Ovary (tissue), 9 donors: ENCODE measurements around the gene CLNK. TPM values are rescaled to one million over a fixed set of nuclear protein-coding genes. Genes with fewer than 3 reads are reported as not detected.

Source experiments
- DNase-seq, 5 donors: peaks; one replicate each; pipeline ENCODE4 v3.0.0-alpha.2; 2019 to 2020
- H3K27ac ChIP-seq, 2 donors: fragments of 200-600 bp; one replicate each; pipeline versions ENCODE4 v1.5.1 to v1.8.0; 2019 to 2022
- H3K27me3 ChIP-seq: fragments of 200-600 bp; one replicate; pipeline ENCODE4 v1.8.0; 2022
- H3K36me3 ChIP-seq: fragments of 200-600 bp; sonication (generic); one replicate; pipeline ENCODE4 v1.5.1; 2019
- H3K4me1 ChIP-seq: one replicate; pipeline ENCODE4 v1.8.1; 2013; ENCODE audit warnings: mild to moderate bottlenecking, moderate library complexity; ENCODE audit not compliant: insufficient read depth
- H3K4me3 ChIP-seq: fragments of 200-600 bp; sonication (generic); one replicate; pipeline ENCODE4 v1.5.1; 2017
- H3K9me3 ChIP-seq, 2 donors: fragments of 200-600 bp in 1 of 2; sonication (generic) in 1 of 2; one replicate each; pipeline versions ENCODE4 v1.5.1 to v1.8.1; 2013 to 2019; ENCODE audit warnings: mild to moderate bottlenecking in 1 of 2, moderate library complexity in 1 of 2
- CTCF ChIP-seq, 3 donors: fragments of 450-650 bp in 2 of 3; fragments of 200-600 bp in 1 of 3; IDR thresholded peaks; one replicate each; pipeline versions ENCODE4 v1.5.1 to v1.8.0; 2016 to 2022; ENCODE audit warnings: antibody characterized with exemption in 3 of 3, mild to moderate bottlenecking in 1 of 3
- EP300 ChIP-seq: sonication (generic); formaldehyde crosslinking; IDR thresholded peaks from one replicate; pipeline ENCODE4 v1.6.1; 2017; ENCODE audit warnings: antibody characterized with exemption
- POLR2A ChIP-seq: fragments of 450-650 bp; IDR thresholded peaks from one replicate; pipeline ENCODE4 v1.6.1; 2017; ENCODE audit warnings: antibody characterized with exemption, mild to moderate bottlenecking, moderate library complexity
- WGBS, 3 donors: extraction: QIAGEN DNeasy Blood & Tissue Kit in 1 of 3; methylation state at CpG; one replicate each; pipeline versions ENCODE4 v1.1.5 to v1.1.7; 2013 to 2017; 5-methylcytosine and 5-hydroxymethylcytosine counted together
- intact Hi-C, 4 donors: fragments of 100-400 bp; cut with DNase I; formaldehyde crosslinking; loops; one replicate each; pipeline versions ENCODE4 v1.11.0 to v1.15.1; 2022 to 2023
- polyA plus RNA-seq, 2 donors: library from polyadenylated mRNA; stranded (reverse); fragments of 200-250 nt in 1 of 2; fragments of 350-450 nt in 1 of 2; fragmentation: Illumina TruSeq in 1 of 2; extraction: RNeasy Lipid Tissue Mini Kit (QIAGEN cat#74804) in 1 of 2; gene quantifications; one replicate each; pipeline ENCODE4 v1.2.3, GENCODE V29; 2013 to 2014
- total RNA-seq, 7 donors: library from RNA; depleted of rRNA in 2 of 7; stranded (reverse); fragments of >200 nt in 2 of 7; fragmentation: NEBNext Ultra II Directional in 3 of 7; extraction: Animal tissue kit (Norgen Biotek cat#: 25700) in 3 of 7; gene quantifications; one replicate each; pipeline versions ENCODE4 v1.1.0 to v1.2.4, GENCODE V29; 2016 to 2023
- donor health status: DM: no; HTN: no; CAD: no; lungs with moderate emphysema.
- donor health status: DM: no; HTN: no; CAD: no.
- donor health status: Bipolar disorder and iron deficiency.
- donor health status: DM: yes; HTN: yes; CAD: no.
- donor health status: DM: no; HTN: no; CAD: no.
- donor health status: DM: yes; HTN: yes; CAD: no.

Gene CLNK
- total and polyA plus RNA-seq, 9 donors = 0.10 to 0.23 (median 0.22) TPM; not detected in 6

GRCh38 chr4:10716163-10716562, 31.6 kb upstream of the CLNK start:
- TF ChIP-seq CTCF (IDR thresholded peaks at IDR 0.05) (no peak), EP300 (no peak), POLR2A (no peak)
- no peak overlapping the region for H3K27ac ChIP-seq
- no peaks in the 10 kb centered on the region for H3K27me3 ChIP-seq
- intact Hi-C loops = loop anchor here in 1 of 4 donors (10.0 kb wide), 1 partner anchor 131 kb away; no protein-coding TSS in a partner anchor
- WGBS, 3 donors = 67 to 90% (median 81%) methylated on average over 2 of the region's 2 CpGs
- no peak for DNase-seq
- H3K4me1 ChIP-seq = no peaks in the 10 kb centered on the region
- no peaks in the 10 kb centered on the region for H3K9me3 ChIP-seq
- no peaks in the 10 kb centered on the region for H3K36me3 ChIP-seq
- H3K4me3 ChIP-seq = no peak overlapping the region

GRCh38 chr4:10715696-10716095, 31.1 kb upstream of the CLNK start:
- H3K27ac ChIP-seq = no peak overlapping the region
- TF ChIP-seq POLR2A (no peak), EP300 (no peak), CTCF (IDR thresholded peaks at IDR 0.05) (no peak)

GRCh38 chr4:10715135-10715534, 30.6 kb upstream of the CLNK start:
- 57 to 68% (median 64%) methylated on average over 4 of the region's 4 CpGs for WGBS, 3 donors
- no peaks in the 10 kb centered on the region for H3K27me3 ChIP-seq
- no peak overlapping the region for H3K4me3 ChIP-seq

More at GRCh38 chr4:10715696-10716095, 31.1 kb upstream of the CLNK start:
- no peaks in the 10 kb centered on the region for H3K36me3 ChIP-seq
- intact Hi-C loops = loop anchor here in 1 of 4 donors (10.0 kb wide), 1 partner anchor 131 kb away; no protein-coding TSS in a partner anchor
- WGBS, 3 donors = 19 to 26% (median 20%) methylated on average over 5 of the region's 5 CpGs
- no peaks in the 10 kb centered on the region for H3K27me3 ChIP-seq
- DNase-seq = no peak
- no peaks in the 10 kb centered on the region for H3K9me3 ChIP-seq
- H3K4me1 ChIP-seq = no peaks in the 10 kb centered on the region
- no peak overlapping the region for H3K4me3 ChIP-seq

GRCh38 chr4:10713591-10713990, 29.0 kb upstream of the CLNK start:
- intact Hi-C loops = loop anchor here in 1 of 4 donors (10.0 kb wide), 1 partner anchor 129 kb away; no protein-coding TSS in a partner anchor
- H3K4me3 ChIP-seq = no peak overlapping the region
- H3K27me3 ChIP-seq = no peaks in the 10 kb centered on the region
- H3K36me3 ChIP-seq = no peaks in the 10 kb centered on the region
- no peaks in the 10 kb centered on the region for H3K9me3 ChIP-seq
- no peak for DNase-seq
- H3K27ac ChIP-seq = no peak overlapping the region
- TF ChIP-seq CTCF (IDR thresholded peaks at IDR 0.05) (no peak), POLR2A (no peak), EP300 (no peak)
- H3K4me1 ChIP-seq = no peaks in the 10 kb centered on the region
- 89 to 95% (median 93%) methylated on average over 3 of the region's 3 CpGs for WGBS, 3 donors

More at GRCh38 chr4:10715135-10715534, 30.6 kb upstream of the CLNK start:
- H3K36me3 ChIP-seq = no peaks in the 10 kb centered on the region
- DNase-seq = no peak
- H3K9me3 ChIP-seq = no peaks in the 10 kb centered on the region
- H3K4me1 ChIP-seq = no peaks in the 10 kb centered on the region
- intact Hi-C loops = loop anchor here in 1 of 4 donors (10.0 kb wide), 1 partner anchor 130 kb away; no protein-coding TSS in a partner anchor
- H3K27ac ChIP-seq = no peak overlapping the region
- TF ChIP-seq POLR2A (no peak), EP300 (no peak), CTCF (IDR thresholded peaks at IDR 0.05) (no peak)
